Erythroblast (primary cell): ENCODE measurements around the gene ARL15.

Source experiments
- GATA1 ChIP-seq: IDR thresholded peaks from 2 replicates; pipeline ENCODE4 v1.6.1; 2011; ENCODE audit warnings: low read depth, mild to moderate bottlenecking, control low read depth, low read length, moderate library complexity
- POLR2A ChIP-seq: IDR thresholded peaks from 2 replicates; pipeline ENCODE4 v1.6.1; 2011; ENCODE audit warnings: mild to moderate bottlenecking, low read length

GRCh38 chr5:53907827-53908226, 402.5 kb downstream of the ARL15 start:
- TF ChIP-seq POLR2A (no peak), GATA1 (no peak)
